Stomach smooth muscle (tissue), 2 donors: ENCODE results near the gene HOXB2.

ENCODE experiments used
- H3K27ac ChIP-seq: one replicate; pipeline ENCODE4 v1.7.0; 2013; ENCODE audit warnings: mild to moderate bottlenecking, low read length, inconsistent platforms
- H3K27me3 ChIP-seq, 2 donors: one replicate each; pipeline ENCODE4 v1.7.0; 2013; ENCODE audit warnings: low read length in 2 of 2; ENCODE audit not compliant: insufficient read depth in 2 of 2, control insufficient read depth in 1 of 2
- H3K36me3 ChIP-seq, 2 donors: one replicate each; pipeline ENCODE4 v1.7.0; 2013; ENCODE audit warnings: low read length in 2 of 2; ENCODE audit not compliant: control insufficient read depth in 2 of 2, insufficient read depth in 2 of 2
- H3K4me1 ChIP-seq: one replicate; pipeline ENCODE4 v1.7.0; 2013; ENCODE audit warnings: low read length; ENCODE audit not compliant: control insufficient read depth, insufficient read depth
- H3K4me3 ChIP-seq, 2 donors: one replicate each; pipeline ENCODE4 v1.7.0; 2013; ENCODE audit warnings: low read length in 2 of 2
- H3K9ac ChIP-seq, 2 donors: one replicate each; pipeline ENCODE4 v1.7.0; 2013; ENCODE audit warnings: low read length in 2 of 2, mild to moderate bottlenecking in 1 of 2
- H3K9me3 ChIP-seq, 2 donors: one replicate each; pipeline ENCODE4 v1.7.0; 2013; ENCODE audit warnings: low read length in 2 of 2; ENCODE audit not compliant: control insufficient read depth in 2 of 2
- donor health status: healthy.
- donor health status: Pancreatic carcinoma.

Gene HOXB2

DNA sequence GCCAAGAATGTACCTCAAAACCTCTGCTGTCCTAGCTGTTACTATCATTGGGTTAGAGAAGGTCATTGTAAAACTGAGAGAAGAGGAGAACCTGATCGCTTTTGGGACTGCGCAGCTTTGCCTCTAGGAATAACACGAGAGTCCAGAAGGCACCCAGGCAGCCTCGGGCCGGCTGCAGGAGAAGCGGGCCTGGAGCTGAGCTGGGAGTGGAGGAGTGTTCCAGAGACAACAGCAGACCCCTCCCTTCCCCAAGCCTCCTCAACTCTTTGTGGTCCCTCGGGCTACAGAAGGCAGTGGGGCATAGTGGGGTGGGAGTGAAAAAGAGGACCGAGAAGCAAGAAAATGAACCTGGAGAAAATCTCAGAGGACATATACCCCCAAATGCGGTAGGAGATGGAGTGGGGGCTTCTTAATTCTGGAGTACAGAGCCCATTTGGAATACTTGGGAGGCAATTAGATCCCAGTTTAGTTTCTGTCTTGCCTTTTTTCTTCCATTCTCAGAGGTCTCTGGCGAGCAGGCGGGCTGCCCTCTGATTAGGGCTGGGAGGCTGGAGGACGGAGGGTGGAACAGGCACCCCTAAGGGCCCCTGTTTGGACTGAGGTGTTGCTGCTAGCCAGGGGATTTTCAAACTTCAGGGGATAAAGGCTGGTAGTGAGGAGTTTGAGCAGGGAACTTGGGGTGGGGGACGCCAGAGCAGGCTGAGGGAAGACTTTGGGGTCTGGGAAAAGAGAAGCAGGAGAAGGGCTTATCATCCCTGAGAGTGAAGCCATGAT, 13.3 kb upstream of the HOXB2 start:
- Histone ChIP-seq H3K27me3 (no peaks in the 10 kb centered on the region), H3K4me1 (peaks cover 84% of the 10 kb centered on the region), H3K36me3 (peaks cover 0 to 2% of the 10 kb centered on the region in 2 donors), H3K9ac (peak overlapping the region; percentile 33 to 58), H3K4me3 (peak overlapping the region; percentile 35 to 75), H3K9me3 (no peaks in the 10 kb centered on the region), H3K27ac (peak overlapping the region; percentile 96)

- H3K9ac ChIP-seq = peak overlapping the region; percentile 42 to 66
- peaks cover 81% of the 10 kb centered on the region for H3K4me1 ChIP-seq
- H3K27ac ChIP-seq = peak overlapping the region; percentile 96
- no peaks in the 10 kb centered on the region for H3K9me3 ChIP-seq
- H3K36me3 ChIP-seq = peaks cover 0 to 2% of the 10 kb centered on the region in 2 donors
- H3K27me3 ChIP-seq = no peaks in the 10 kb centered on the region
- peak overlapping the region; percentile 40 to 75 for H3K4me3 ChIP-seq
Observed at GRCh38 chr17:48556576-48557401, 11.9 kb upstream of the HOXB2 start.

- Histone ChIP-seq H3K36me3 (no peaks in the 10 kb centered on the region), H3K4me1 (peaks cover 79% of the 10 kb centered on the region), H3K4me3 (peak overlapping the region; percentile 21 to 75), H3K9me3 (no peaks in the 10 kb centered on the region), H3K9ac (peak overlapping the region; percentile 43 to 66), H3K27me3 (no peaks in the 10 kb centered on the region), H3K27ac (peak overlapping the region; percentile 96)
Observed at GRCh38 chr17:48556229-48556575, 11.3 kb upstream of the HOXB2 start.

DNA sequence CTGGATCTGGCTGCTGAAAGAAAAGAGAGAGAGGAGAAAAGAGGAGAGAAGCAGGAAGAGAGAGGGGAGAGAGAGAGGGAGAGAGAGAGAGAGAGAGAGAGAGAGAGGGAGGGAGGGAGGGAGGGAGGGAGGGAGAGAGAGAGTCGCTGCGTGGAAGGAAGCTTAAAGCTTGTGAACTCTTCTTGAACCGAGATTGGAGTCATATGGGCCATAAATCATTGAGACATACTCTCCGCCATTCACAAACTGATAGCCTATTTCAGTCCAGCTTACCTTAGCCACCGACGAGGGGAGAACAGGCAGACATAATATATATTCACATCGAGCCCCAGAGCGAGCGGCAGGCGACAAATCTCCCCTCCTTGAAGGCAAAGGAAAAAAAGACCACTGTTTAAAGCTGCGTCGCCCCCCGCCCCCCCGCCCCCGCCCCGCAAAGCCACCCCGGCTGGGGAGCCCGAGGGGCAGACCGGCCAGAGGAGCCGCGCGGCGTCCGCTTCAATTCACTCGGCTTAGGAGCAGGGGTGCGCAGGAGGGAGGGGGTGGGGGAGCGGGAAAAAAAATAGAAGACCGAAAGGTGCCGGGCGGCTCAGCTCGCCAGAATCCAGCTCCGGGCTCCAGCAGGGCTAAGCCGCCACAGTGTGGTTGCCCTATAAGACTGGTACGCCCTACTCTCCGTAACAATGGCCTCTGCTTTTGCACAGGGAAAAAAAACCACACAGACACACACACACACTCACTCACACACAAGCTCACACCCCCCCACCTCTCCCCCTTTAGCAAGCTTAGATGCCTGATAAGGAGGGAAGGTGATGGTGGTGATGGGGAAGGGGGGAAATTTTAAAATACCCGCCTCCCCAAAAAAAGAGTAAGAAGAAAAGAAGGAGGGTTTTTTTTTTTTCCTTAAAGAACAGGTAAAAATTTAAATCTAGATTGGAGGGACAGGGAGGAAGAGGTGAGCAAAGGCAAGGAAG, 10.6 kb upstream of the HOXB2 start:
- Histone ChIP-seq H3K4me1 (peaks cover 78% of the 10 kb centered on the region), H3K27me3 (no peaks in the 10 kb centered on the region), H3K9me3 (no peaks in the 10 kb centered on the region), H3K36me3 (no peaks in the 10 kb centered on the region), H3K4me3 (peak overlapping the region; percentile 65 to 75), H3K9ac (peak overlapping the region; percentile 84 to 87), H3K27ac (peak overlapping the region; percentile 96)

DNA sequence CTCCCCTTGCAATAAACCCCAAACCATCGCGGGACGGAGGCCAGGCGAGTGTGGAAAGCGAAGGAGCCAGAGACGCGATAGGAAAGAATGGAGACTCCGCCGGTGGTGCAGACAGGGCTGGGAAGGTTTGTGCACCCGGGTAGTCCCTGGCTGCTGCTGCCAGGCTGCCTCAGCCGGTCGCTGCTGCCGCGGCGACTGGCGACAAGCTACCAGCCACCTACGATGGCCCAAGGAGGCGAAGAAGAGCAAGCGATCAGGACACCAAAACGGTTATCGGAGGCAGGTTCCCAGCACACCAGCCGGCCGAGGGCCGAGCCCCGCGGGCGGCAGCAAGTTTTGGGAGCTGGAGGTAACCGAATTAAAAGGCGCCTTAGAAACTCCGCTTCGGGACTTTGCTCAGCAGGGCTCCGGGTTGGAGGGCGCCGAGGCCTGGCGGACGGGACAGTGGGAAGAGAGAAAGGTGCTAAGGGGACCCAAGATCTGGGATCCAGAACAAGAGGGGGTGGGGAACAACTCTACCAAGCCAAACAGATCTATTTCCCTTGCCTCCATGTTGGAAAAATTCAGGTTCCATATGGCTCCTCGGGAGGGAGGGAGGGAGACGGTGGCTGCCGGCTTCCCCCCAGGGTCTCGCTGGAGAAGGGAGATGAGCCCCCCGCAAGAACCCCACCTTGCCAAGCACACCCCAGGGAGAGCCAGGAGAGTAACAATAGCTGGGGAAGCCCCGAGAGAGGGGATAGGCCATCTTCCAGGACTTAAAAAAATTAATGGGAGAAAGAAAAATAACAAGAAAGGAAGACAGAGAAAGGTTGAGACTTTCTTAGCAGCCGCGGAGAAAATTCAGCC, 9.7 kb upstream of the HOXB2 start:
- H3K4me3 ChIP-seq = peak overlapping the region; percentile 65 to 75

GRCh38 chr17:48553826-48554225, 8.9 kb upstream of the HOXB2 start:
- peaks cover 75% of the 10 kb centered on the region for H3K4me1 ChIP-seq
- H3K27me3 ChIP-seq = peaks cover 0 to 3% of the 10 kb centered on the region in 2 donors
- peak overlapping the region; percentile 96 for H3K27ac ChIP-seq
- H3K9me3 ChIP-seq = no peaks in the 10 kb centered on the region
- H3K4me3 ChIP-seq = peak overlapping the region; percentile 42 to 75
- H3K36me3 ChIP-seq = peaks cover 3% of the 10 kb centered on the region in 2 donors
- peak overlapping the region; percentile 54 to 84 for H3K9ac ChIP-seq

More for the DNA sequence above, 9.7 kb upstream of the HOXB2 start:
- Histone ChIP-seq H3K4me1 (peaks cover 77% of the 10 kb centered on the region), H3K9ac (peak overlapping the region; percentile 84 to 87), H3K27ac (peak overlapping the region; percentile 96), H3K36me3 (peaks cover 3% of the 10 kb centered on the region in 2 donors), H3K27me3 (peaks cover 0 to 3% of the 10 kb centered on the region in 2 donors), H3K9me3 (no peaks in the 10 kb centered on the region)

GRCh38 chr17:48553190-48553547, 8.3 kb upstream of the HOXB2 start:
- no peaks in the 10 kb centered on the region for H3K9me3 ChIP-seq
- peaks cover 0 to 3% of the 10 kb centered on the region in 2 donors for H3K27me3 ChIP-seq
- peak overlapping the region; percentile 10 to 42 for H3K9ac ChIP-seq
- H3K4me1 ChIP-seq = peaks cover 74% of the 10 kb centered on the region
- H3K36me3 ChIP-seq = peaks cover 3% of the 10 kb centered on the region in 2 donors
- peak overlapping the region; percentile 96 for H3K27ac ChIP-seq
- H3K4me3 ChIP-seq = peak overlapping the region in 1 of 2 donors; percentile 75

DNA sequence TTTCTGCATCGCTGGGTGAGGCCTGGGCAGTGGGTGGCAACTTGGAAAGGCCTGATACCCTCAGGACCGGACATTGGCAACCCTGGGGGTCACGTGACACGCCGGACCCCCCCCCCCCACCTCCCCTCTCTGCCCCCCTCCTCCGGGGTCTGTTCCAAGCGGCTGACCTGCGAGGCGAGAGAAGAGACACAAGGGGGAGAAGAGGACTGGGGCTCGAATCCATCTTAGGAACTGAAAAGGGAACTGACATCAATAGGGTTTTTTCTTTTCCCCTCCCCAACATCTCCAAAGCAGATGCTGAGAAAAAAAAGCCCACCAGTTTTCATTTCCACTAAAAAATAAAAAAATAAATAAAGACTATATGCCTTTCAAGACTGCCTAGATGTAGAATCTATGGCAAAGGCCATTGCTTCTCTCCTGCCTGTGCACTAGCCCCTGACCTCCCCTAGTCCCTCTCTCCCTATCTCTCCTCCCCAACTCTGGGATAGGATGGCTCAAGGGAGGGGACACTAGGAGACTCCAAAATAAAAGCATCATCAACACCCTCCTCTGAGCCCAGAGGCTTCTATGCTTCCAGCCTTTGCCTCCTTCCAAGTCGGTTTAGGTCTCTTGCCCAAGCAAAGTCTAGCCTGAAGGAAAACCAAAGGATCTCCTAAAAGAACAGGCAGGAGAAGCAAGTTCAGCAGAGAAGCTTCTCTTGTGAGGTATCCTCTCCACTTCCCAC, 7.7 kb upstream of the HOXB2 start:
- Histone ChIP-seq H3K9ac (peak overlapping the region; percentile 10 to 42), H3K9me3 (no peaks in the 10 kb centered on the region), H3K27me3 (peaks cover 0 to 3% of the 10 kb centered on the region in 2 donors), H3K4me1 (peaks cover 74% of the 10 kb centered on the region), H3K27ac (peak overlapping the region; percentile 96), H3K4me3 (peak overlapping the region in 1 of 2 donors; percentile 75), H3K36me3 (peaks cover 3% of the 10 kb centered on the region in 2 donors)
